Uterus (tissue), 4 donors: ENCODE data around the gene TROAP. TPM values are rescaled to one million over a fixed set of nuclear protein-coding genes. Genes with fewer than 3 reads are reported as not detected.
"Not testable (repeated sequence)": the region's sequence is repeated elsewhere in the genome, so short reads cannot be mapped to it uniquely, and the experiment has no call there.

ENCODE experiments used
- DNase-seq, 2 donors: peaks; one replicate each; pipeline ENCODE4 v3.0.0-alpha.2; 2019 to 2020
- H3K27ac ChIP-seq, 2 donors: fragments of 200-600 bp; sonication (generic); 1 replicate in 1 of 2; 2 replicates in 1 of 2; pipeline ENCODE4 v1.5.1; 2016 to 2018
- H3K27me3 ChIP-seq, 2 donors: fragments of 200-600 bp; sonication (generic); one replicate each; pipeline ENCODE4 v1.5.1; 2018 to 2019; ENCODE audit warnings: control low read depth in 1 of 2
- H3K36me3 ChIP-seq, 2 donors: fragments of 200-600 bp; sonication (generic); one replicate each; pipeline ENCODE4 v1.5.1; 2019; ENCODE audit warnings: control low read depth in 1 of 2
- H3K4me1 ChIP-seq, 2 donors: fragments of 200-600 bp; sonication (generic); one replicate each; pipeline ENCODE4 v1.5.1; 2018 to 2019; ENCODE audit warnings: control low read depth in 1 of 2
- H3K4me3 ChIP-seq, 2 donors: fragments of 200-600 bp; sonication (generic); 1 replicate in 1 of 2; 2 replicates in 1 of 2; pipeline ENCODE4 v1.5.1; 2018 to 2019; ENCODE audit warnings: mild to moderate bottlenecking in 1 of 2
- H3K9me3 ChIP-seq, 2 donors: fragments of 200-600 bp; sonication (generic); one replicate each; pipeline ENCODE4 v1.5.1; 2019; ENCODE audit warnings: control low read depth in 1 of 2
- CTCF ChIP-seq, 4 experiments: fragments of 200-600 bp in 2 of 4; fragments of 450-650 bp in 2 of 4; sonication (generic) in 2 of 4; IDR thresholded peaks; one replicate each; pipeline ENCODE4 v1.5.1; 2016 to 2019; ENCODE audit warnings: antibody characterized with exemption in 4 of 4, mild to moderate bottlenecking in 2 of 4, moderate library complexity in 1 of 4
- POLR2A ChIP-seq, 2 donors: fragments of 450-650 bp; IDR thresholded peaks; one replicate each; pipeline ENCODE4 v1.6.1; 2016; ENCODE audit warnings: antibody characterized with exemption in 2 of 2, mild to moderate bottlenecking in 1 of 2, moderate library complexity in 1 of 2
- intact Hi-C: fragments of 100-400 bp; cut with DNase I; formaldehyde crosslinking; loops from one replicate; pipeline ENCODE4 v1.15.1; 2023; ENCODE audit warnings: low total_unique reads
- total RNA-seq, 4 donors: library from RNA; depleted of rRNA in 3 of 4; stranded (reverse); fragments of >200 nt in 3 of 4; gene quantifications; one replicate each; pipeline versions ENCODE4 v1.1.0 to v1.2.4, GENCODE V29; 2014 to 2023
- donor health status: DM: yes; HTN: yes; CAD: no.

TROAP gene
- total RNA-seq, 4 donors from 2014 or later: 1.8 to 10.2 TPM; not detected in 2

- TF ChIP-seq POLR2A (IDR thresholded peaks at IDR 0.05) (no peak), CTCF (IDR thresholded peaks at IDR 0.05) (no peak)
- Histone ChIP-seq H3K27ac (no peak overlapping the region), H3K4me1 (no peaks in the 10 kb centered on the region), H3K36me3 (no peaks in the 10 kb centered on the region), H3K4me3 (no peak overlapping the region), H3K9me3 (no peaks in the 10 kb centered on the region), H3K27me3 (peaks cover 0 to 6% of the 10 kb centered on the region in 2 donors)
- intact Hi-C loops: no loop called here
- no peak for DNase-seq
Observed at GRCh38 chr12:49304161-49304560, 18.9 kb upstream of the TROAP start.

DNA sequence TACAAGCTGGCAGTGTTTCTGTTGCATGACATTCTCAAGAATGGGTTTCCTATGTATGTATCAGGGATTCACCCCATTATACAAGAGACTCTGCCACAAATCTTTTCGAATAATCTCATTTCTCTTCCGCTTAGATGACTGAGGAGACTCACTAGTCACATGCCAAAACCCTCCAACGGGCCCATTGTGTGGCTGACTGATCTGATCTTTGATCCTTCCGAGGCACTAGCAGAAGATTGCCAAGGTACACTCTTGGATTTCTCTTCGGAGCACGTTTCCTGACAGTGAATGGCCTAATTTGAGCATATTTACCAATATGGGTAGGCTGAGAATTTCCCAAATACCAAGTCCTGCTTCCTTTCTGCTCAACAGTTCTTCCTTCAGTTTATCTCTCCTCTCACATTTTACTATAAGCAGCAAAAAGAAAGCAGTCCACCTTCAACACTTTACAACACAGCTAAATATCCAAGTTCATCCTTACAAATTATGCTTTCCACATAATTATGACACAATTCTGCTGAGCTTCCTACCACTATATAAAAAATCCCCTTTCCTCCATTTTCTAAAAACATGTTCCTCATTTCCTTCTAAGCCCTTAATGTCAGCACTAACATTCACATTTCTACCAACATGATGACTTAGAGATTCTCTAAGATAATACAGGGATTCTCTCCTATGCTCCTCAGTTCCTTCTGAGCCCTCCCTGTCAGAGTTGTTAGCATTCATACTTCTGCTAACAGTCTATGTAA lies 17.1 kb upstream of the TROAP start:
- DNase-seq: no peak
- intact Hi-C loops: no loop called here
- TF ChIP-seq CTCF (IDR thresholded peaks at IDR 0.05) (no peak), POLR2A (IDR thresholded peaks at IDR 0.05) (no peak)

DNA sequence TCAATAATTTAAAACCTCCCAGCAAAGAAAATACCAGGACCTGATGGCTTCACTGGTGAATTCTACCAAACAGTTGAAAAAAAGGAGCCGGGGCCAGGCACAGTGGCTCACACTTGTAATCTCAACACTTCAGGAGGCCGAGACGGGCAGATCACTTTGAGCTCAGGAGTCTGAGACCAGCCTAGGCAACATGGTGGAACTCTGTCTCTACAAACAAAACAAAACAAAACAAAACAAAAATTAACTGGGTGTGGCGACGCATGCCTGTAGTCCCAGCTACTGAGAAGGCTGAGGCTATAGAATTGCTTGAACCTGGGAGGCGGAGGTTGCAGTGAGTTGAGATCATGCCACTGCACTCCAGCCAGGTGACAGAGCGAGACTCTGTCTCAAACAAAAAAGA lies 13.7 kb upstream of the TROAP start:
- Histone ChIP-seq H3K27me3 (no peaks in the 10 kb centered on the region), H3K36me3 (no peaks in the 10 kb centered on the region), H3K4me3 (no peak overlapping the region), H3K9me3 (no peaks in the 10 kb centered on the region), H3K27ac (no peak overlapping the region), H3K4me1 (no peaks in the 10 kb centered on the region)
- intact Hi-C loops: no loop called here
- no peak for TF ChIP-seq CTCF (IDR thresholded peaks at IDR 0.05)
- DNase-seq: no peak

More for the DNA sequence above, 17.1 kb upstream of the TROAP start:
- Histone ChIP-seq H3K9me3 (no peaks in the 10 kb centered on the region), H3K27ac (no peak overlapping the region), H3K4me1 (no peaks in the 10 kb centered on the region), H3K4me3 (no peak overlapping the region), H3K27me3 (peaks cover 0 to 5% of the 10 kb centered on the region in 2 donors), H3K36me3 (no peaks in the 10 kb centered on the region)

GRCh38 chr12:49310451-49311000 lies 12.5 kb upstream of the TROAP start:
- H3K27ac ChIP-seq, DNase-seq, H3K4me3 ChIP-seq, H3K36me3 ChIP-seq, intact Hi-C loops, H3K27me3 ChIP-seq, H3K4me1 ChIP-seq, H3K9me3 ChIP-seq: not testable (repeated sequence)

- H3K27ac ChIP-seq: no peak overlapping the region
- H3K27me3 ChIP-seq: no peaks in the 10 kb centered on the region
- intact Hi-C loops: no loop called here
- H3K9me3 ChIP-seq: no peaks in the 10 kb centered on the region
- DNase-seq: no peak
- no peak overlapping the region for H3K4me3 ChIP-seq
- TF ChIP-seq POLR2A (IDR thresholded peaks at IDR 0.05) (no peak), CTCF (IDR thresholded peaks at IDR 0.05) (no peak)
- H3K36me3 ChIP-seq: no peaks in the 10 kb centered on the region
- no peaks in the 10 kb centered on the region for H3K4me1 ChIP-seq
Observed at GRCh38 chr12:49314811-49315210, 8.2 kb upstream of the TROAP start.

GRCh38 chr12:49317118-49317517 lies 5.9 kb upstream of the TROAP start:
- H3K4me1 ChIP-seq, H3K4me3 ChIP-seq, H3K36me3 ChIP-seq, H3K27me3 ChIP-seq, H3K27ac ChIP-seq, DNase-seq, H3K9me3 ChIP-seq, intact Hi-C loops: not testable (repeated sequence)

GRCh38 chr12:49320411-49321103 lies 2.5 kb upstream of the TROAP start:
- H3K27me3 ChIP-seq, DNase-seq, H3K4me1 ChIP-seq, H3K36me3 ChIP-seq, intact Hi-C loops, H3K9me3 ChIP-seq, H3K4me3 ChIP-seq, H3K27ac ChIP-seq: not testable (repeated sequence)
